HG03025 (cell line): Measurements from ENCODE around the gene TCERG1L.

Source experiments
- ATAC-seq: cut with Tn5 transposase; IDR thresholded peaks from one replicate; pipeline ENCODE4 v1.9.1; 2021; ENCODE audit warnings: mild to moderate bottlenecking, moderate library complexity; ENCODE audit not compliant: unreplicated experiment, low FRiP score

TCERG1L gene

GRCh38 chr10:131272897-131273451 lies 38.5 kb downstream of the TCERG1L start:
- no peak for ATAC-seq

DNA sequence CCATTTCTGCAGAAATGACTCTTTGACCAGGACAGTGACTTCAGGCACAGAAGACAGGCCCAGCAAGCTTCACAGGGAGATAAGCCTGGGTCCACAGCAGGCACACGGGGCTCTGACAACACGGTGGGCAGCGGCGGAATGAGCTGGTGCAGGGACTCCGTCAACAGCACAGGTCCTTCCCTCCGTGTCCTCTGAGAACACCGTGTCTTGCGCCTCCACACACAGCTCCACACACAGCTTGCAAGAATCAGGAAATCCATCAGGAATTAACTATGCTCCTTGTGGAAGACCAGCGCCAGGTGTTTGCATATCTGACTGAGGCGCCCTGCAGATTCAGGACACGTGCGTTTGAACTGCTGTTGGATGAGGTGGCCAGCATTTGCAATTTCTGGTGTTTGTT lies 39.6 kb downstream of the TCERG1L start:
- ATAC-seq, result no peak

DNA sequence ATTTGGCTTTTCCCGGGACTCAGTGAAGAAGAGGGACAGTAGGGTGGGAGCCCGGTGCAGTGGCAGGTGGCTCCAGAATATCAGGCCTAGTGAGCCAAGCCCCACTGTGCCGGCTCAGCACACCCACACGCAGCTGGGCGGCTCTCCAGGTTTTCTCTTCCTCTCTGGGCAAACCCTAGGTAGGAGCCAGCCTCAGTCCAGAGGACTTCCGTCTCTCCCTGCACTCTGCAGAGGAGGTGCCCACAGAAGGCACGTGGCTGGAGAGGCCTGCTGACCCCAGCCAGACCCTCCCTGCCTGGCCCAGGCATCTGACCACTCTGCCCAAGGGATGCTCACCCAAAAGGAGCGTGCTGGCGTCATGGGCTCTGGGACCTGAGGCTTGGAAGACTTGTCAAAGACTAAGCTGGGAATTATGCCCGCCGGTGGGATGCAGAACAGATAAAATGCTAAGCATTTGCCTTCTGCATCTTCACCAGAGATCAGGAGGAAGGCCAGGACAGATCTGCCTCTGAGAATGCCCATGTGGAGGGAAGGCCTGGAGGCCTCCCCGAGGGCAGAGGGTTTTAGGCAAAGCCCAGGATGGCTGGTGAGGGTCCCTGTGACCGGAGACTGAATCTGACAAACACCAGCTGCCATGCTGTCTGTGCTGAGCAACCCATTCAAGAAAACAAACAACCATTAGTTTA lies 40.2 kb downstream of the TCERG1L start:
- no peak for ATAC-seq

DNA sequence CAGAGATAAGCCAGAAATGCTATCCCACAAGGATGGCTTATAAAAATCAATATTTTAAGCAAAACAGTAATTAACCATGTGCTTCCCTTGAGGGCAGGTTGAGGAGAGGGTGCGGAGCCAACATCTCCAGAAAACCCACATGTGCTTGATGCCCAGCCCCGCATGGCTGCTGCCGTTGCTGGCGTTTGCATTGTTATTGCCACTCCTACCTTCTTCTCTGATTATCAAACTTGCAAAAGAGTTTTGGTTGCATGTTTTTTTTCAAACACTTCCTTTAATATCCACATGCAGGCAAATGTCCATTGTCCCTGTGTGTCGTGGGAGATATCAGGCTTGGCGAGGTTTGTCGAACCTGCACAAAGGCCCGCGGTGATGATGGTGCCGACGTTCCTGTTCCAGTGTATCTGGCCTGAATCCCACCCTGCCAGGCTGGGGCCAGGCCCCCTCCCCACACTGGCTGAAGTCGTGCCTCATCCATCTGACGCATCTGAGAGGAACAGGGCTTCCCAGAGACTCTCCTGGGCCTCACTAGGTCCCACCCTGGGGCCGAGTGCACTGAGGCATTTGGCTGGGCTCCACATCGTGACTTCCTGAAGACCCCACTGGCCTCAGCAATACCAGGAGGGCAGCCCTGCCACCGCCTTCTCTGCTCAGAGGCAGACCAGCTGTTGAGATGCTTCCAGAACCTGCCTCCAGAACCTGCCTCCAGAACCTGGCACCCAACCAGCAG lies 40.9 kb downstream of the TCERG1L start:
- no peak for ATAC-seq

- no peak for ATAC-seq
Measured at GRCh38 chr10:131269776-131270460, 41.6 kb downstream of the TCERG1L start.

DNA sequence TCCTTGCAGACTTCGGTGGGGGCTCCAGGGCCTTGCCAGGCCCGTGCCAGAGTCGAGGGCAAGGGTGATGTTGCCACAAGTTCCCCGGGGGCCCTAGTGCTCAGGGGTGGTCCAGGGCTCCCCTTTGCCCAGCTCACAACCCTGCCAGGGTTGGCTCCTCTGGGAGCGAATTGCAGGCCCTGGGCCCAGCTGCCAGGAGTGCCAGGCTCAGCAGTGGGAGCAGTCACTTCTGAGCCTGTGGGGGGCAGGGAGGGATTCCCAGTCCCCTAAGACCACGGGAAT lies 43.8 kb downstream of the TCERG1L start:
- ATAC-seq, result no peak

- no peak for ATAC-seq
Measured at GRCh38 chr10:131266936-131267813, 44.3 kb downstream of the TCERG1L start.

DNA sequence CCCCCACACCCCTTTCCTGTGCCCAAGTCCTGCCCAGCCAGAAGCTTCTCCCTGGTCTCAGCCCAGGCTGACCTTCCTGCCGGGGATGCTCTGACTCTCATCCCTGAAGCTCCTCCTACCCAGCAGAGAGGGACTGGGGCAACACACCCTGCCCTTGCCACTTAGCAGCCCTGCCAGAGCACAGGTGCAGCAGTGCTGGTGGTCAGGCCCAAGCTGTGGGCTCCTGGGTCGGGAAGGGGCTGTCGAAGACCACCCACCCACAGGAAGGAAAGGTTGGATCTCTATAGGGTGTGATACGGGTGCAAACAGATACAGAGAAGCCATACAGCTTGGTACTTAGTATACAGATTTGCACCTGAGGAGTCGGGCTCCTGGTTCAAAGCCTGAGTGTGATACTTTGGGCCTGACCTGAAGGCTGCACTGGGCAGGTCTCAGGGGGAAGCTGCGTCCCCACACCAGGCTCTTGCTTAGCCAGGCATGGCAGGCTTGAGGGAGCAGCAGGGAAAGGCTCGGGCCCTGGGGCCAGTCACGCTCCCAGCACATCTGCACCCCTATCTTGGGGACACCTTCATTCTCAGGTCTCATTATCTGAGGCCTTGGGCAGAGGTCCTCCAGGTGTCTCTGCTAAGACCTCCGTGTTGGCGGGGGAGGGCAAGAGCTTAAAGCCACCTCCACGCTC lies 47.3 kb downstream of the TCERG1L start:
- no peak for ATAC-seq

- no peak for ATAC-seq
Measured at GRCh38 chr10:131261890-131262475, 49.5 kb downstream of the TCERG1L start.

- ATAC-seq, result no peak
Measured at GRCh38 chr10:131260452-131261211, 50.9 kb downstream of the TCERG1L start.

DNA sequence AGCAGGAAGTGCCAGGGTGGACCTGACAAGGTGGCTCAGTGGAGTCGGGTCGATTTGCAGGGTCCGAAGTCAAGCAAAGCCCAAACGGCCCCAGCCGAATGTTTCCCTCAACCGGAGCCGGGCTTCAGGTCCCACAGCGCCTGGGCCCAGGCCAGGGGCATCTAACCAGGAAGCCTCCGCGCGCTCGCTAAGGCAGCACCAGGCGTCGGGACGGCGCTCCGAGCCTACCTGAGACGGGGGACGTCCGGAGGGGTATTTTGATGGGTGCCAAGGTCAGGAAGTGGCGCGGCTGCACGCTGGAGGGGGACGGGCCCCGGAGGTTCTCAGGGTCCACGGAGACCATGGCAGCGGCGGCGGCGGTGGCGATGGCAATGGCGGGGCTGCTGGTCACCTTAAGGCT lies 51.5 kb downstream of the TCERG1L start:
- no peak for ATAC-seq

GRCh38 chr10:131259535-131259934 lies 52.0 kb downstream of the TCERG1L start:
- ATAC-seq, result no peak

- ATAC-seq, result no peak
Measured at GRCh38 chr10:131258256-131258655, 53.3 kb downstream of the TCERG1L start.

- no peak for ATAC-seq
Measured at GRCh38 chr10:131257027-131257426, 54.5 kb downstream of the TCERG1L start.

DNA sequence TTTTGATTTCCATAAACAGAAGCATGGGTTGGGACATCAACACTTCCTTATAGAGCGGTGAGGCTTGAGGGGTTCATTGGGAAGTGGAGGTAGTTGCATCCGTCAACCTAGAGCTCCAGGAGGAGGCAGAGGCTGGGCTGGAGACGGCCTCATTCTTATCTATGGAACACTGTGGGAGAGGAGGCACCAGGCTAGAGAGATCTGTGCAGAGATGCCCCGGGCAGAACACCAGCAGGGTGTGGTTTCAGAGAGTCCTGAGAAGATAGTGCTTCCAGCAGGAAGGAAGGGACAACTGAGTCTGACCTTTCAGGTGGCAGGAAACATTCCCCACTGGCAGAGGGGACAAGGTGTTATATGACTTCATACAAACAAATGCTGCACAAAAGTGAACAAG lies 56.7 kb downstream of the TCERG1L start:
- ATAC-seq, result no peak

DNA sequence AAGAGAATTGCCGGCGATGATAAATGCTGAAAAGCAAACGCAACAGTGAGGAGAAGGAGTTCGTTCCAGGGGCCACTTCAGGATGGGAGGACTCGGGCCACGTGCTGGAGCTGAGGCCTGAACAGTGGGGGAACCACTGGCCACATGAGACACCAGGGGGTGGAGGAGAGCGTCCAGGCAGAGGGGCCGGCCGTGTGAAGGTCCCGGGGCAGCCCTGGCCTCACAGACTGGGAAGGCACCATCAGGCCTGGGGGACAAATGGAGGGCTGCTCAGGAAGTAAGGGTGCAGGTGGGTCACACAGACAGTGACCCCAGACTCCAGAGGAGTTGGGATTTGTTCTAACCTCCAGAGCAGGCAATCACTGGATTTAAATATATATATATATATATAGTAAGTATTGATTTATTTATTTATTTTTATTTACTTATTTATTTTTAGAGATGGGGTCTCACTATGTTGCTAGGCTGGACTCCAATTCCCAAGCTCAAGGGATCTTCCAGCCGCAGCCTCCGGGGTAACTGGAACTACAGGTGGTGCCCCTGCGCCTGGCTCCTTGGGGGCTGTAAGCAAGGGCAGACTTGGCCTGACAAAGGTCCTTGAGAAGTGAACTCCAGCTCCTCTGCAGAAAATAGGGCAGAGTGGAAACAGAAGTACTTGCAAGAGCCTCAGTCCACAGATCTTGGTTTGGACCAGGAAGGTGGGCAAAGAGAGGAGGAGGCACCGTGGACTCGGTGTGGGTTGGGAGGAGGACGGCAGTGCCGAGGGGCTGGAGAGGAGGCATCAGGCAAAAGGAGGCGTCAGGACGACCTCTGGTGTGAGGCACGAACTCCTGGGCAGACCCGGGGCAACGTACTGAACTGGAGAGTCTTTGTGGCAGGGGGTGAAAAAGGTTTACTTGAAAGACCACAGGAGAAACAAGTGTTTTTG lies 57.3 kb downstream of the TCERG1L start:
- no peak for ATAC-seq

DNA sequence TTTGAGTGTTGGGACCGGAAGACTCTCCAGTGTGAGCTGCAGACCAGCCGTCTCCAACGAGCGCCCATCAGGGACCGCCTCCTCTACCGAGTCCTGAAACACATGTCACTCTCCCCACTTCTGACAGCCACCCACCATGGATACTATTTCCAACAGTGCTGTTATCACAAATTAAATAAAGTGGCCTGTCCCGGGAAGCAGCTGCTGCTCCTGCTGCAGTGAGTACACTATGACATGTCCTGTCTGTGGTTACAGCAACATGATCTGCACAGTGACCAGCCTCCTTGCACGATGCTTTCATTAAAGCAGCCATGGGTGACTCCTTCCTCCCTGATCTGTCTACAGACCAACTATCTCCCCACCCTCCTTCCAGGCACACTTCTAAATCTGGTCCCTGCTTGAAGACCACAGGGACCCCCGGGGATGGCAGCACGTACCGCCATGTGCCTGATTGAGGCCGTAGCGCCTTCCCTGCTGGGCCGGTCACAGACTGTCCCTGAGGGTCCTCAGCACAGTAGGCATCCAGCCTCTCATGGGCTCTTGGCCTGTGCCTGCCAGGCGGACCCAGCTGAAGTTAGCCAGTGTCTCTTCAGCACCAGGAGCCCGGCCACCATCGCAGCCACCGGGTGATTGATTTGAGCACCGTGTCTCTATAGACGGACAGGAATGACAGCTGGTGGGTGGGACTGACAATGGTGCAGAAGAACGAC lies 58.8 kb downstream of the TCERG1L start:
- ATAC-seq, result no peak
